Neural progenitor cell (in vitro differentiated cells): Measurements from ENCODE around the gene GNB5. TPM values are rescaled to one million over a fixed set of nuclear protein-coding genes. Genes with fewer than 3 reads are reported as not detected.
A peak's percentile ranks its signal among the peaks of the same experiment; 100 is the strongest.
"Not testable (repeated sequence)": the region's sequence is repeated elsewhere in the genome, so short reads cannot be mapped to it uniquely, and the experiment has no call there.

ENCODE experiments used
- DNase-seq: peaks from one replicate; pipeline ENCODE4 v3.0.0-alpha.2; 2016; ENCODE audit warnings: low spot score
- H2AFZ ChIP-seq: fragments of 200-600 bp; sonication (generic); replicated peaks from 2 replicates; pipeline ENCODE4 v1.6.1; 2016; ENCODE audit warnings: antibody characterized with exemption
- H3F3A ChIP-seq: fragments of 200-600 bp; sonication (generic); 2 replicates; pipeline ENCODE4 v1.6.1; 2016; ENCODE audit warnings: antibody characterized with exemption, low read depth
- H3K27ac ChIP-seq: fragments of 200-600 bp; sonication (generic); 2 replicates; pipeline ENCODE4 v1.5.1; 2016; ENCODE audit warnings: mild to moderate bottlenecking
- H3K27me3 ChIP-seq: fragments of 200-600 bp; sonication (generic); 2 replicates; pipeline ENCODE4 v1.6.1; 2016; ENCODE audit warnings: mild to moderate bottlenecking, moderate library complexity
- H3K36me3 ChIP-seq: fragments of 200-600 bp; sonication (generic); 2 replicates; pipeline ENCODE4 v1.5.1; 2016
- H3K4me1 ChIP-seq: fragments of 200-600 bp; sonication (generic); 2 replicates; pipeline ENCODE4 v1.6.1; 2016; ENCODE audit warnings: mixed run types
- H3K4me2 ChIP-seq: fragments of 200-600 bp; sonication (generic); 2 replicates; pipeline ENCODE4 v1.6.1; 2016
- H3K4me3 ChIP-seq: fragments of 200-600 bp; sonication (generic); 2 replicates; pipeline ENCODE4 v1.5.1; 2016
- H3K79me2 ChIP-seq: fragments of 200-600 bp; sonication (generic); 2 replicates; pipeline ENCODE4 v1.6.1; 2016; ENCODE audit warnings: low read depth
- H3K9ac ChIP-seq: fragments of 200-600 bp; sonication (generic); 2 replicates; pipeline ENCODE4 v1.6.1; 2016
- H3K9me3 ChIP-seq: fragments of 200-600 bp; sonication (generic); 2 replicates; pipeline ENCODE4 v1.5.1; 2016; ENCODE audit warnings: low read depth
- H4K20me1 ChIP-seq: fragments of 200-600 bp; sonication (generic); 2 replicates; pipeline ENCODE4 v1.6.1; 2016; ENCODE audit warnings: low read depth
- H3K27ac Mint-ChIP-seq: 3 replicates; pipeline ENCODE4 v1.8.0; 2021; ENCODE audit warnings: mixed read lengths
- H3K27me3 Mint-ChIP-seq: 2 replicates; pipeline ENCODE4 v1.8.0; 2022; ENCODE audit warnings: low read depth, mild to moderate bottlenecking, inconsistent platforms, moderate library complexity, mixed read lengths; ENCODE audit not compliant: insufficient read depth
- H3K36me3 Mint-ChIP-seq: 3 replicates; pipeline ENCODE4 v1.8.0; 2021; ENCODE audit warnings: mixed read lengths
- H3K4me1 Mint-ChIP-seq: 3 replicates; pipeline ENCODE4 v1.8.0; 2021; ENCODE audit warnings: mixed read lengths
- H3K4me3 Mint-ChIP-seq: 3 replicates; pipeline ENCODE4 v1.8.0; 2021; ENCODE audit warnings: mild to moderate bottlenecking, moderate library complexity, mixed read lengths
- H3K9me3 Mint-ChIP-seq: 3 replicates; pipeline ENCODE4 v1.8.0; 2020; ENCODE audit warnings: mixed read lengths
- EZH2 ChIP-seq: fragments of 200-600 bp; sonication (generic); IDR thresholded peaks from 2 replicates; pipeline ENCODE4 v1.6.1; 2017; ENCODE audit warnings: antibody characterized with exemption, mild to moderate bottlenecking, moderate library complexity
- EZH2phosphoT487 ChIP-seq: fragments of 200-600 bp; sonication (generic); IDR thresholded peaks from 2 replicates; pipeline ENCODE4 v1.6.1; 2017; ENCODE audit warnings: antibody characterized with exemption
- total RNA-seq: library from RNA; depleted of rRNA; stranded (reverse); fragments of >200 nt; gene quantifications from 2 replicates; pipeline ENCODE4 v1.2.3, GENCODE V29; 2015; ENCODE audit warnings: low replicate concordance
- TF ChIP-seq, protein P1 (sequence below): fragments of 200-600 bp; sonication (generic); IDR thresholded peaks from 2 replicates; pipeline ENCODE4 v1.5.1; 2017; ENCODE audit warnings: antibody characterized with exemption, mild to moderate bottlenecking

GNB5 gene
- total RNA-seq = 36.0 and 37.8 TPM in 2 replicates

GRCh38 chr15:52191207-52191606 is at the start of gene GNB5:
Gene GNB5, minus strand, starts transcription at chr15:52191392. Its CDS starts 6,716 bp downstream, at chr15:52184676.
- Histone ChIP-seq H3K27me3 (no peaks in the 10 kb centered on the region), H3K4me1 (no peaks in the 10 kb centered on the region), H3K4me3 (no peak within 1 kb of the TSS), H3K79me2 (no peaks in the 10 kb centered on the region), H3K4me2 (no peak within 1 kb of the TSS), H3K9me3 (no peaks in the 10 kb centered on the region), H4K20me1 (no peaks in the 10 kb centered on the region), H3F3A (no peaks in the 10 kb centered on the region), H3K36me3 (no peaks in the 10 kb centered on the region), H3K27ac (no peak within 1 kb of the TSS), H3K9ac (no peak within 1 kb of the TSS), H2AFZ (no peak within 1 kb of the TSS)
- peaks cover 2% of the 10 kb centered on the region for H3K27me3 Mint-ChIP-seq
- H3K36me3 Mint-ChIP-seq = no peaks in the 10 kb centered on the region
- peaks cover 7% of the 10 kb centered on the region for H3K4me1 Mint-ChIP-seq
- TF ChIP-seq EZH2phosphoT487 = no peak
- no peak for TF ChIP-seq EZH2
- TF ChIP-seq, protein P1, sequence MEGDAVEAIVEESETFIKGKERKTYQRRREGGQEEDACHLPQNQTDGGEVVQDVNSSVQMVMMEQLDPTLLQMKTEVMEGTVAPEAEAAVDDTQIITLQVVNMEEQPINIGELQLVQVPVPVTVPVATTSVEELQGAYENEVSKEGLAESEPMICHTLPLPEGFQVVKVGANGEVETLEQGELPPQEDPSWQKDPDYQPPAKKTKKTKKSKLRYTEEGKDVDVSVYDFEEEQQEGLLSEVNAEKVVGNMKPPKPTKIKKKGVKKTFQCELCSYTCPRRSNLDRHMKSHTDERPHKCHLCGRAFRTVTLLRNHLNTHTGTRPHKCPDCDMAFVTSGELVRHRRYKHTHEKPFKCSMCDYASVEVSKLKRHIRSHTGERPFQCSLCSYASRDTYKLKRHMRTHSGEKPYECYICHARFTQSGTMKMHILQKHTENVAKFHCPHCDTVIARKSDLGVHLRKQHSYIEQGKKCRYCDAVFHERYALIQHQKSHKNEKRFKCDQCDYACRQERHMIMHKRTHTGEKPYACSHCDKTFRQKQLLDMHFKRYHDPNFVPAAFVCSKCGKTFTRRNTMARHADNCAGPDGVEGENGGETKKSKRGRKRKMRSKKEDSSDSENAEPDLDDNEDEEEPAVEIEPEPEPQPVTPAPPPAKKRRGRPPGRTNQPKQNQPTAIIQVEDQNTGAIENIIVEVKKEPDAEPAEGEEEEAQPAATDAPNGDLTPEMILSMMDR = no peak
- no peak within 1 kb of the TSS for H3K27ac Mint-ChIP-seq
- no peaks in the 10 kb centered on the region for H3K9me3 Mint-ChIP-seq
- no peak within 1 kb of the TSS for H3K4me3 Mint-ChIP-seq
- peak; percentile 10 for DNase-seq

GRCh38 chr15:52240166-52240565 is 49.0 kb upstream of the GNB5 start:
- H3K27me3 Mint-ChIP-seq = no peaks in the 10 kb centered on the region
- no peak overlapping the region for H3K4me2 ChIP-seq
- H3K27me3 ChIP-seq = no peaks in the 10 kb centered on the region
- no peaks in the 10 kb centered on the region for H3K36me3 ChIP-seq
- no peaks in the 10 kb centered on the region for H4K20me1 ChIP-seq
- H3K27ac ChIP-seq = no peak overlapping the region
- no peaks in the 10 kb centered on the region for H3K4me1 ChIP-seq
- H3K4me3 ChIP-seq = no peak overlapping the region
- no peak overlapping the region for H3K4me3 Mint-ChIP-seq
- no peak overlapping the region for H2AFZ ChIP-seq
- no peaks in the 10 kb centered on the region for H3K9me3 Mint-ChIP-seq
- peaks cover 20% of the 10 kb centered on the region for H3K36me3 Mint-ChIP-seq
- no peaks in the 10 kb centered on the region for H3F3A ChIP-seq
- DNase-seq = no peak
- H3K79me2 ChIP-seq = no peaks in the 10 kb centered on the region
- TF ChIP-seq EZH2phosphoT487 = no peak
- no peaks in the 10 kb centered on the region for H3K9me3 ChIP-seq
- no peak overlapping the region for H3K27ac Mint-ChIP-seq
- no peaks in the 10 kb centered on the region for H3K4me1 Mint-ChIP-seq
- H3K9ac ChIP-seq = no peak overlapping the region

GRCh38 chr15:52238989-52239525 is 47.9 kb upstream of the GNB5 start:
- H3K9me3 ChIP-seq, H3K79me2 ChIP-seq, H3K4me3 ChIP-seq, H2AFZ ChIP-seq, H3K27me3 ChIP-seq, H3K27me3 Mint-ChIP-seq, H3K4me1 ChIP-seq, H3K4me1 Mint-ChIP-seq, DNase-seq, H3K27ac Mint-ChIP-seq, H3K4me3 Mint-ChIP-seq, H3K9me3 Mint-ChIP-seq, H3K9ac ChIP-seq, H3K27ac ChIP-seq, H4K20me1 ChIP-seq, H3F3A ChIP-seq, H3K36me3 ChIP-seq, H3K4me2 ChIP-seq: not testable (repeated sequence)
- H3K36me3 Mint-ChIP-seq = peaks cover 11% of the 10 kb centered on the region

GRCh38 chr15:52238149-52238548 is 47.0 kb upstream of the GNB5 start:
- H4K20me1 ChIP-seq = no peaks in the 10 kb centered on the region
- H3K4me2 ChIP-seq = no peak overlapping the region
- no peaks in the 10 kb centered on the region for H3K4me1 Mint-ChIP-seq
- peaks cover 4% of the 10 kb centered on the region for H3K27me3 Mint-ChIP-seq
- TF ChIP-seq EZH2 (no peak), EZH2phosphoT487 (no peak)
- TF ChIP-seq, protein P1 = no peak
- no peak overlapping the region for H3K4me3 ChIP-seq
- no peak overlapping the region for H2AFZ ChIP-seq
- H3K4me3 Mint-ChIP-seq = no peak overlapping the region
- no peaks in the 10 kb centered on the region for H3K4me1 ChIP-seq
- H3K36me3 Mint-ChIP-seq = peaks cover 14% of the 10 kb centered on the region
- H3F3A ChIP-seq = no peaks in the 10 kb centered on the region
- no peaks in the 10 kb centered on the region for H3K79me2 ChIP-seq
- no peaks in the 10 kb centered on the region for H3K36me3 ChIP-seq
- no peak overlapping the region for H3K9ac ChIP-seq
- no peaks in the 10 kb centered on the region for H3K9me3 Mint-ChIP-seq
- no peaks in the 10 kb centered on the region for H3K27me3 ChIP-seq
- no peaks in the 10 kb centered on the region for H3K9me3 ChIP-seq
- no peak for DNase-seq
- no peak overlapping the region for H3K27ac Mint-ChIP-seq
- no peak overlapping the region for H3K27ac ChIP-seq
